SU-DHL-6 (cell line): ENCODE data around the gene CYP26C1.

ENCODE experiments used
- CTCF ChIP-seq: fragments of 200-600 bp; sonication (generic); IDR thresholded peaks from one replicate; pipeline ENCODE4 v1.5.1; 2017; ENCODE audit warnings: antibody characterized with exemption, mild to moderate bottlenecking, low read length, moderate library complexity; ENCODE audit not compliant: insufficient read depth, poor library complexity, severe bottlenecking
- EZH2phosphoT487 ChIP-seq: fragments of 200-600 bp; sonication (generic), shearing (Covaris generic); conservative IDR thresholded peaks from 2 replicates; pipeline ENCODE4 v1.6.1; 2018; ENCODE audit warnings: mild to moderate bottlenecking, antibody characterized with exemption, low read length, moderate library complexity, mixed read lengths

GRCh38 chr10:93072713-93073538 lies 12.3 kb downstream of the CYP26C1 start:
- no peak for TF ChIP-seq CTCF
- no peak for TF ChIP-seq EZH2phosphoT487
